GM12873 (cell line): ENCODE results near the gene CFAP46.

ENCODE experiments used
- CTCF ChIP-seq: IDR thresholded peaks from 2 replicates; pipeline ENCODE4 v1.5.1; 2012; ENCODE audit warnings: low read depth, mild to moderate bottlenecking, moderate library complexity, low read length, control low read depth; ENCODE audit not compliant: insufficient read depth; ENCODE audit errors: missing control alignments

Gene CFAP46

GRCh38 chr10:132792796-132793195 lies 149.6 kb downstream of the CFAP46 start:
- no peak for TF ChIP-seq CTCF

- no peak for TF ChIP-seq CTCF
Observed at GRCh38 chr10:132790934-132791829, 151.2 kb downstream of the CFAP46 start.

GRCh38 chr10:132790470-132790869 lies 151.9 kb downstream of the CFAP46 start:
- no peak for TF ChIP-seq CTCF

- TF ChIP-seq CTCF = no peak
Observed at GRCh38 chr10:132789659-132790148, 152.7 kb downstream of the CFAP46 start.

- TF ChIP-seq CTCF = no peak
Observed at GRCh38 chr10:132788831-132789219, 153.5 kb downstream of the CFAP46 start.

GRCh38 chr10:132788180-132788830 lies 154.1 kb downstream of the CFAP46 start:
- TF ChIP-seq CTCF = no peak

GRCh38 chr10:132787495-132788179 lies 154.7 kb downstream of the CFAP46 start:
- TF ChIP-seq CTCF = no peak
